ENCODE results near the gene RTCA.

- TF ChIP-seq, protein P1, sequence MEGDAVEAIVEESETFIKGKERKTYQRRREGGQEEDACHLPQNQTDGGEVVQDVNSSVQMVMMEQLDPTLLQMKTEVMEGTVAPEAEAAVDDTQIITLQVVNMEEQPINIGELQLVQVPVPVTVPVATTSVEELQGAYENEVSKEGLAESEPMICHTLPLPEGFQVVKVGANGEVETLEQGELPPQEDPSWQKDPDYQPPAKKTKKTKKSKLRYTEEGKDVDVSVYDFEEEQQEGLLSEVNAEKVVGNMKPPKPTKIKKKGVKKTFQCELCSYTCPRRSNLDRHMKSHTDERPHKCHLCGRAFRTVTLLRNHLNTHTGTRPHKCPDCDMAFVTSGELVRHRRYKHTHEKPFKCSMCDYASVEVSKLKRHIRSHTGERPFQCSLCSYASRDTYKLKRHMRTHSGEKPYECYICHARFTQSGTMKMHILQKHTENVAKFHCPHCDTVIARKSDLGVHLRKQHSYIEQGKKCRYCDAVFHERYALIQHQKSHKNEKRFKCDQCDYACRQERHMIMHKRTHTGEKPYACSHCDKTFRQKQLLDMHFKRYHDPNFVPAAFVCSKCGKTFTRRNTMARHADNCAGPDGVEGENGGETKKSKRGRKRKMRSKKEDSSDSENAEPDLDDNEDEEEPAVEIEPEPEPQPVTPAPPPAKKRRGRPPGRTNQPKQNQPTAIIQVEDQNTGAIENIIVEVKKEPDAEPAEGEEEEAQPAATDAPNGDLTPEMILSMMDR (IDR thresholded peaks at IDR 0.05): no peak
- no peak for TF ChIP-seq EZH2phosphoT487 (IDR thresholded peaks at IDR 0.05)
- no peak for TF ChIP-seq EZH2 (IDR thresholded peaks at IDR 0.05)
Observed at GRCh38 chr1:100335436-100335835, 69.4 kb downstream of the RTCA start.

Data from neural progenitor cell (in vitro differentiated cells).